Measurements from ENCODE around the gene PKP3. TPM values are rescaled to one million over a fixed set of nuclear protein-coding genes. Genes with fewer than 3 reads are reported as not detected.

The PKP3 gene
- total RNA-seq, 1 donor from 2014 or later: 23.9 TPM

DNA sequence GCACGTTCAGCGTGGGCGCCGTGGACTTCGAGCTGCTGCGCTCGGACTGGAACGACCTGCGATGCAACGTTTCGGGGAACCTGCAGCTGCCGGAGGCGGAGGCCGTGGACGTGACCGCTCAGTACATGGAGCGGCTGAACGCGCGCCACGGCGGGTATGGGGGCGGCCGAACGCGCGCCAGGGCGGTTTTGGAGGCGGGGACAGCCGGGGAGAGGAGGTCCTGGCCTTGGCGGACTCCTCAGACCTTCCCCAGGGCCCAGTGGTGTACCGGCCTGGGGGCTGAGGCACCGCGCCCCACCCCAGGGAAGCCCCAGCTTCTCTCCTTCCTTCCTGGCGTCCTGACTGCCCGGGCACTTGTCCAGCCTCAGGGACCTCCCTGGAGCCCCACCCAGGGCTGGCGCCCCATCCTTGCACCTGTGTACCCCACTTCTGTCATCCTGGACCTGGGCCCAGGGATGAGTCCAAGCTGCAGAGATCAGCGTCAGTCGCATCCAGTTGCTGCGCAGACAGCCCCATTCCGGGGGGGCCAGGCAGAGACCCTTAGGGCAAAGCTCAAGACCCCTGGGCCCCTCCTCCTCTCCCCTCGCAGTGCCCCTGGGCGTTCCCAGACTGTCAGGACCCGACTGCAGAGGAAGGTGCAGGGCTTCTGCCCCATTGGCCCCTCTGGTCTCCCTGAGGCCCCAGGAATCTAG, 16.7 kb upstream of the PKP3 start:
- Histone ChIP-seq H3K27me3 (ENCODE audit: control insufficient read depth, insufficient read depth, low read length) (no peaks in the 10 kb centered on the region), H3K4me3 (ENCODE audit: low read depth, low read length) (no peak overlapping the region), H3K36me3 (ENCODE audit: control insufficient read depth, insufficient read depth, low read length) (no peaks in the 10 kb centered on the region)
- TF ChIP-seq, protein P1, sequence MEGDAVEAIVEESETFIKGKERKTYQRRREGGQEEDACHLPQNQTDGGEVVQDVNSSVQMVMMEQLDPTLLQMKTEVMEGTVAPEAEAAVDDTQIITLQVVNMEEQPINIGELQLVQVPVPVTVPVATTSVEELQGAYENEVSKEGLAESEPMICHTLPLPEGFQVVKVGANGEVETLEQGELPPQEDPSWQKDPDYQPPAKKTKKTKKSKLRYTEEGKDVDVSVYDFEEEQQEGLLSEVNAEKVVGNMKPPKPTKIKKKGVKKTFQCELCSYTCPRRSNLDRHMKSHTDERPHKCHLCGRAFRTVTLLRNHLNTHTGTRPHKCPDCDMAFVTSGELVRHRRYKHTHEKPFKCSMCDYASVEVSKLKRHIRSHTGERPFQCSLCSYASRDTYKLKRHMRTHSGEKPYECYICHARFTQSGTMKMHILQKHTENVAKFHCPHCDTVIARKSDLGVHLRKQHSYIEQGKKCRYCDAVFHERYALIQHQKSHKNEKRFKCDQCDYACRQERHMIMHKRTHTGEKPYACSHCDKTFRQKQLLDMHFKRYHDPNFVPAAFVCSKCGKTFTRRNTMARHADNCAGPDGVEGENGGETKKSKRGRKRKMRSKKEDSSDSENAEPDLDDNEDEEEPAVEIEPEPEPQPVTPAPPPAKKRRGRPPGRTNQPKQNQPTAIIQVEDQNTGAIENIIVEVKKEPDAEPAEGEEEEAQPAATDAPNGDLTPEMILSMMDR (IDR thresholded peaks at IDR 0.05; ENCODE audit: insufficient read depth, low read length, poor library complexity, severe bottlenecking): no peak
- DNase-seq (ENCODE audit: low read depth): no peak

DNA sequence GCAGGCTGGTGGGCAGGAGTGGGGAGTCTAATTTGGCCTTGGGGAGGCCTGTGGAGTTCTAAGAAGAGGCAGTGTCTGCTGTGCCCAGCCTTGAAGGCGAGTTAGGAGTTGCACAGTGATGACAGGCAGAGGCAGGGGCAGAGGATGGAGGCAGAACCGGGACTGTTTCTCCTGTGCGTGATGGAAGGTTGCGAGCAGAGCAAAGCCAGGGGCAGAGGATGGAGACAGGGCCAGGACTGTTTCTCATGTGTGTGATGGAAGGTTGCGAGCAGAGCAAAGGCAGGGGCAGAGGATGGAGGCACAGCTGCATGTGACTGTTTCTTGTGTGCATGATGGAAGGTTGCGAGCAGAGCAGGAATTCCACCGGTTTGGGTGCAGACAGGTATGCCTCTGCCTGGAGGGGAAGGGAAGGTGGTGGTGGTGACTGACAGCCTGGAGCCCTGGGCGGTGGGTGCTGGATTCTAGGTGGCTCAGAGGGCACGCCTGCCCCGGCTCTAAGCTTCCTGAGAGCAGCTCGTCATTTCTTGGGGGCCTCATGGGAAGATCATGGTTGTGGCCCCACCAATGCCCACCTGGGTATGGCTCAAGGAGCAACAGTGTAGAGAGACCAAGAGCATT, 16.0 kb upstream of the PKP3 start:
- TF ChIP-seq, protein P1 (IDR thresholded peaks at IDR 0.05; ENCODE audit: insufficient read depth, low read length, poor library complexity, severe bottlenecking): no peak
- H3K27me3 ChIP-seq (ENCODE audit: control insufficient read depth, insufficient read depth, low read length): no peaks in the 10 kb centered on the region
- H3K4me3 ChIP-seq (ENCODE audit: low read depth, low read length): no peak overlapping the region
- no peak for DNase-seq (ENCODE audit: low read depth)
- no peaks in the 10 kb centered on the region for H3K36me3 ChIP-seq (ENCODE audit: control insufficient read depth, insufficient read depth, low read length)

GRCh38 chr11:379205-380094, 14.6 kb upstream of the PKP3 start:
- DNase-seq (ENCODE audit: low read depth): no peak
- Histone ChIP-seq H3K27me3 (ENCODE audit: control insufficient read depth, insufficient read depth, low read length) (peaks cover 7% of the 10 kb centered on the region), H3K4me3 (ENCODE audit: low read depth, low read length) (no peak overlapping the region), H3K36me3 (ENCODE audit: control insufficient read depth, insufficient read depth, low read length) (no peaks in the 10 kb centered on the region)
- TF ChIP-seq, protein P1 (IDR thresholded peaks at IDR 0.05; ENCODE audit: insufficient read depth, low read length, poor library complexity, severe bottlenecking): no peak

DNA sequence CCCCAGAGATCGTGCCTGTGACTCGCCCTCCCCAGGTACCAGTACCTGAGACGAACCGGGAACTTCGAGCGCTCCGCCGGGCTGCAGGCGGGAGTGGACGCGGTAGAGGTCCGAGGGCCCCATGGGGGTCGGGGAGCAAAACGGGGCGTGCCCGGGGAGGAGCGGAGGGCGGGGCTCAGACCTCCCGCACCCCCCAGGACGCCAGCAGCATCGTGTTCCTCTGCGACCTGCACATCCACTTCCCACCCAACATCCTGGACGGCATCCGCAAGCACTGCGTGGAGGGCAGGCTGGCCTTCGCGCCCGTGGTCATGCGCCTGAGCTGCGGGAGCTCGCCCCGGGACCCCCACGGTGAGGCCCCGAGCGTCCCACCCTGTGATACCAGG, 13.9 kb upstream of the PKP3 start:
- no peak for DNase-seq (ENCODE audit: low read depth)
- Histone ChIP-seq H3K4me3 (ENCODE audit: low read depth, low read length) (no peak overlapping the region), H3K36me3 (ENCODE audit: control insufficient read depth, insufficient read depth, low read length) (no peaks in the 10 kb centered on the region), H3K27me3 (ENCODE audit: control insufficient read depth, insufficient read depth, low read length) (peaks cover 7% of the 10 kb centered on the region)
- TF ChIP-seq, protein P1 (IDR thresholded peaks at IDR 0.05; ENCODE audit: insufficient read depth, low read length, poor library complexity, severe bottlenecking): no peak

- TF ChIP-seq, protein P1 (IDR thresholded peaks at IDR 0.05; ENCODE audit: insufficient read depth, low read length, poor library complexity, severe bottlenecking): no peak
- no peak for DNase-seq (ENCODE audit: low read depth)
- H3K36me3 ChIP-seq (ENCODE audit: control insufficient read depth, insufficient read depth, low read length): no peaks in the 10 kb centered on the region
These were observed 13.5 kb upstream of the PKP3 start for GRCh38 chr11:380491-380890.

More at GRCh38 chr11:380491-380890, 13.5 kb upstream of the PKP3 start:
- Histone ChIP-seq H3K4me3 (ENCODE audit: low read depth, low read length) (no peak overlapping the region), H3K27me3 (ENCODE audit: control insufficient read depth, insufficient read depth, low read length) (peaks cover 7% of the 10 kb centered on the region)
